ENCODE measurements around the gene MT1A. TPM values are rescaled to one million over a fixed set of nuclear protein-coding genes. Genes with fewer than 3 reads are reported as not detected.
"Not testable (repeated sequence)": the region's sequence is repeated elsewhere in the genome, so short reads cannot be mapped to it uniquely, and the experiment has no call there.

Gene MT1A
- total RNA-seq, 1 donor from 2014 or later, result 769 TPM

DNA sequence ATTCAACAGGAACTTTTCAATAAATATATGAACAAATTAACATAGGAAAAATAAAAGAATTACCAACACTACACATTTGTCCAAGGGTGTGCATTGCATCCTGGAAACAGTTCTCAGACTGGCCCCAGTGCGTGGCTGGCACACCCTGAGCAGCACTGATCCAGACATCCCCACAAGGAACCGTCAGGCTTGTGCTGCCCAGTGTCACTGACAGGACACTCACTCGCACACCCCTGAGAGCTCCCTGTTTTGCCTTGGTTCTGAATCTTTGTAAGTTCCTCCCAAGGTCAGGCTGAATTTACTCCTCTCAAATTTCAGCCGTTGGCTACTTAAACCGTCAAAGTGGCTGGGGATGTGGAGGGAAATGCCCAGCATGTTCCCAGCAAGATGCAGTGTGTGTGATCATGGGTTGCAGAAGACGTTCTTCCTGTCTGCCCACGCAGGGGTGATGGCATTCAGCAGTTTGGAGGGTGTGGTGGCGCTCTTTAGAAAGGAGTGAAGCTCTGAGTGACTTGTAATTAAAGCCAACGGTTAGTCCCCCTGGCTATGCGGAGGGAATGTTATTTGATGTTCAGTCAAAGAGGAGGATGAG lies 28.4 kb upstream of the MT1A start:
- peak; percentile 88 for DNase-seq (ENCODE audit: low spot score)

DNA sequence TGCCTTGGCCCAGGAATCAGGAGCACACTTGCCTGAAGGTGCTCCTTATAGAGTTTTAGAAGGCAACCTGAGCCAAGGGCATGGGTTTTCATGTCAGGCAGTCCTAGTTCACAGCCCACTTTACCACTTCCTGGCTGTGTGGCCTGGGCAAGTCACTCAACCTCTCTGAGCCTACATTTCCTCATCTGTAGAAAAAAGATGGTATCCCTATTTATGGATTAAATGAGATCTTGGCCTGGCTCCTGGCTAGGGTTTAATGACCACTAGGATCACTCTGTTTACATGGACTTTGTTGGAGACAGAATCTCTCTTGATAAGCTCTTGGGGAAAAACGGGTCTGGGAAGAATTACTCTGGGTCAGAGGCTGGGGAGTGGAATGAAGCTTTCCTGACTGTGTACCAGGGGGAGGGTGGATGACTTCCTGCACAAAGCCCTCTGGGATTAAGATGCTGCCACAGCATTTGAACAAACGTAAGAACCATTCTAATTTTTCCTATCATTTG lies 27.8 kb upstream of the MT1A start:
- DNase-seq (ENCODE audit: low spot score), result no peak

DNA sequence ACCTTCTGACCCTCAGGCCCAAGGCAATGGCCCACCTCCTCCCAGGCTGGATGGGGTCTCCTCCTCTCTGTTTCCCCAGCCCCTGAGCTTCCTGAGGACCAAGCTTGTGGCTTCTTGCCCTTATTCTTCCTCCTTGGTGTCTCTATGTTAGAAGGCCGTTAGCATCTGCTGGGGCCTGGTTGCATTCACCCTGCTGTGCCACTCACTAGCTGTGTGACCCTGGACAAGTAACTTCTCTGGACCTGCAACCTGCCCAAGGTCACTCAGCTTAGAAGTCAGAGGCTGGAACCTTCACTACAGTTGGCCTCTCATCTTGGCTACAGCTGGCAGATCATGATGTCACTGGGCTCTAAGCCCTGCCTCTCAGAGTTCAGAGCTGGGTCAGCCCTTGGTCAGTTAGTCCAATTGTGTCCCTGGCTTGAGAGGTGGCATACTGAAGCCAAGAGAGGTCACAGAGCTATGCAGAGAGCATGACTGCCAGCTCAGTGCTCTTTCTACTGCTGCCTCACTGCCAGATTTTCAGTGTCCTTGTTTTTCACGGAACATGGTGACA lies 27.1 kb upstream of the MT1A start:
- DNase-seq (ENCODE audit: low spot score), result peak; percentile 86

DNA sequence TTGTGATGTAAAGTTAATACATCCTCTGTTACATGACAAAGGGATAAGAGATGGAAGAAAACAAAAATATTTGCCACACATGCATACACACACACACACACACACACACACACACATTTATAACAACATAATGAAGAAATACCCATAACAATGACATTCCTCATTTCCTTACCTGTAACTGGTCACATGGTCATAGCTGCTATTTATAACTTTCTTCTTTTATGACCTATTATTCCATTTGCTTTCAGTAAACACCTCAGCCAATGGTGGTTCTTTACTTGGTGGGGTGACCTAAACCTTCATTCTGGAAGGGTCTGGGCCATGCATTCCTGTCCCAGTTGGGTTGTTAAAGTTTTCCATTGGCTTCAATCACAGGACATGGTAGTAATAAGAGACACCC lies 24.8 kb upstream of the MT1A start:
- DNase-seq (ENCODE audit: low spot score), result no peak

DNA sequence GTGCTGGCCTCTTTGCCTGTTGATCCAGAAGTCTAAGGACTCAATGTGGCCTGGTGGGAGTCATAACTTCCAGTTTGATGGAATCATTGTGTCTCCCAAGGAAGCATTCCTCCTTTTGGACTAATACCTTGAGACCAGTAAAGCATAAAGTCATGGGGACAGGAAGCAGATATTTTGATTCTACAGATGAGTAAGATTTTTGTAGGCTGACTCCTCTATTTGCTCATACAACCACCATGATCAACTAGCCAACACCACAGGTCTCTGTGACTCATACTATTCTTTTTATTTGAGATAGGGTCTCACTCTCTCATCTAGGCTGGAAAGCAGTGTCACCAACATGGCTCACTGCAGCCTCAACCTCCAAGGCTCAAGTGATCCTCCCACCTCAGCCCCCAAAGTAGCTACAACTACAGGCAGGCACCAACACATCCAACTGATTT lies 23.9 kb upstream of the MT1A start:
- DNase-seq (ENCODE audit: low spot score), result no peak

DNA sequence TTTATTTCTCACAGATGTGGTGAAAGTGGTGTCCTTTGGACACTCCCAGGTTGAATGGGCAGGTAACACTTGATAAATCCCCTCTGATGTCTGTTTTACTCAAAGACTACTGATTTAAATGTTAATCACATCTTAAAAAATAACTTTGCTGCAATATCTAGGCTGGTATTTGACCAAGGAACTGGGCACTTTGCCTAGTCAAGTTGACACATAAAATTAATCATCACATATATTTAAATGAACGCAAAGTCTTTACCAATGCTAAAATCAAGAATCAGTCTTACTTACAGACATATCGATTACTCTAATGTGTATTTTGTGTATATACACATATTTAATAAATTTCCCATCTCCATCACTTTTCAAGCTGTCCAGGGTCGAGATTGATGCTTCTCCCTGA lies 23.1 kb upstream of the MT1A start:
- no peak for DNase-seq (ENCODE audit: low spot score)

DNA sequence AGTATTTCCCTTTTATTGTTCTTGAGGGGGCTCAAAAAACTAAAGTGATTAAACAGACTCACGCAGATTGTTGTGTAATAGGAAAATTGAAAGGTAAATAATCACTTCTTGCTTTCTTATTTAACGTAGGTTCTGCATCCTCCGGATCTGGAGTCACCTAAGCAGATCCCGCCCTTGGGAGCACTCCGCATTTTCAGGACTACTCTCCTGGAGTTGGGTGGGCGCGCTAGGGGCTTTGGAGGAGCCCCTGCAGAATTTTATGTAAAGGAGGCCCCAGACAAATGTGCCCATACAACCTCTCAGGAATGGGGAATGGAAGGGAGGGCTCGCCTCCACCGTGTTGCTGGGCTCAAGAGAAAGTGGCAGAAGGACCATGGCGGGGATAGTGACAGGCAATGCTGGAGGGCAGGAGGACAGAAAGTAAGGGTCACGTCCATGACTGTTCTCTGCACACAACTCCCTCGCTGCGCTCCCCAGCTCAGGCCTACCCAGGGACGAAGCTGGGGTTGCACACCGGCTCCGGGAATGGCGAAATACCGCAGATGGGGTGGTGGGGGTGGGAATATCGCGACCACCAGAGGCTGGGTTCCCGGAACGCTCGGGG lies 21.8 kb upstream of the MT1A start:
- DNase-seq (ENCODE audit: low spot score), result no peak

DNA sequence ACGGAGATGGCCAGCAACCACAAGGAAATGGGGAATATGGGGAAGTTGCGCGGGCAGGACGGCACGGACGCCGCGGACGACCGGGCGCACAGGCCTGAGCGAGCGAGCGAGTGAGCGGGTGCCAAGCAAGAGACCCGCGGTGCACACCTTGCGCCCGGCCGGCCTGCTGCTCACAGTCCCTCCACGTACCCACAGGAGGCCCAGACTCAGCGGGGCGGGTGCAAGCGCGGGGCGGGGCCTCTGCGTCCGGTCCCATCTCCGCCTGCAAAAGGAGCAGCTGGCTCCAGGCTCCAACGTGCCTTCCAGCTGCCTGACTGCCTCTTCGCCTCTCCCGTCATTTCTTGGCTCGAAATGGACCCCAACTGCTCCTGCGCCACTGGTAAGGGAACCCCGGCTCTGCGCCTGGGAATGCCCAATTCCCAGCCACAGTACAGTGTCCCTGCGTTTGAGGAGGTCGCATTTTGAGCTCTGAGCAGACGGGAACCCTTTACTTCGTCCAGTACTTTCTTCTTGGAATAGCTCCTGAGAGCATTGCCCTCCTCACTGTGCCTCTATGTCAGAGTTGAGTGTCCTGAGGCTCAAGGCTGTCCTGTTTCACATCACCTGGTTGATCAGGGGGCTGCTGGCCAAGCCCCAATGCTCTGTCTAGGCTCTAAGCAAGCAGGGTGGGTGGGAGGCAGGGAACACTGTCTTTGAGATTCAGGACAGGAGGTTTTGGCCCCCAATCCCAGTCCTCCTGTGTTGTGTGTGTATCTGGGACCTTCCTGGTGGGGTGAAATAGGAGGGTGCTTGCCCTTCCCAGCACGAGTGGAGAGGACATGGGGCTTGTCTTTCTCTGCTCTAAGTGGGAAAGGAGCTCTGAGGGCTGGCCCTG lies 21.0 kb upstream of the MT1A start:
- peak; percentile 92 for DNase-seq (ENCODE audit: low spot score)

DNA sequence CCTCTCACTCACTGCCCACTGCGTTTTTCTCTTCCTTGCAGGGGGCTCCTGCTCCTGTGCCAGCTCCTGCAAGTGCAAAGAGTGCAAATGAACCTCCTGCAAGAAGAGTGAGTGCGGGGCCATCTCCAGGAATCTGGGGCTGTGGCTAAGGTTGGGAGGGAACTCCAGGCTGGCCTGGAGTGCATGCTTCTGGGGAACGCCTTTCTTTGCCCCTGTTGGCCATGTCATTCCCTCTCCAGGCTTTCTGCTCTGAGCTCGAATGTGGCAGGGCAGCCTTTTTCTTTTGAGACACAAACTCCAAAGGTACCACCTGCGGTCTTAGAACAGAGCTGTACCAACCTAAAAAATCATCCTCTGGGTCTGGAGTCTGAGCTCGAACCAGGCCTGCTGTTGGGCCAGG lies 20.3 kb upstream of the MT1A start:
- no peak for DNase-seq (ENCODE audit: low spot score)

DNA sequence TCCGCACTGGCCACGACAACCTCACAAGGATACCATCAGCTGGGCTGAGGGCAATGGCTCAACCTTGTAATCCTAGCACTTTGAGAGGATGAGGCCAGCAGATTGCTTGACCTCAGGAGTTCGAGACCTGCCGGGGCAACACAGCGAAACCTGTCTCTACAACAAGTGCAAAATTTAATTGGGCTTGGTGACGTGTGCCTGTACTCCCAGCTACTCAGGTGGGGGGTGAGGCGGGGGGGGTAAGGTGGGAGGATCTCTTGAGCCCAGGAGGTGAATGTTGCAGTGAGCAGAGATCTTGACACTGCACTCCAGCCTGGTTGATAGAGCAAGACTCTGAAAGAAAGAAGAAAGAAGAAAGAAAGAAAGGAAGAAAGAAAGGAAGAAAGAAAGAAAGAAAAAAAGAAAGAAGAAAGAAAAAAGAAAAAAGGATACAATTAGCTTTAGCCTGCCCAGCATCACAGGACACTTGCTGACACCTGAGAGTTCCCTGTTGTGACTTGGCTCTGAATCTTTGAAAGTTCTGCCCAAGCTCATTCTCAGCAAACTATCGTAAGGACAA lies 18.0 kb upstream of the MT1A start:
- no peak for DNase-seq (ENCODE audit: low spot score)

DNA sequence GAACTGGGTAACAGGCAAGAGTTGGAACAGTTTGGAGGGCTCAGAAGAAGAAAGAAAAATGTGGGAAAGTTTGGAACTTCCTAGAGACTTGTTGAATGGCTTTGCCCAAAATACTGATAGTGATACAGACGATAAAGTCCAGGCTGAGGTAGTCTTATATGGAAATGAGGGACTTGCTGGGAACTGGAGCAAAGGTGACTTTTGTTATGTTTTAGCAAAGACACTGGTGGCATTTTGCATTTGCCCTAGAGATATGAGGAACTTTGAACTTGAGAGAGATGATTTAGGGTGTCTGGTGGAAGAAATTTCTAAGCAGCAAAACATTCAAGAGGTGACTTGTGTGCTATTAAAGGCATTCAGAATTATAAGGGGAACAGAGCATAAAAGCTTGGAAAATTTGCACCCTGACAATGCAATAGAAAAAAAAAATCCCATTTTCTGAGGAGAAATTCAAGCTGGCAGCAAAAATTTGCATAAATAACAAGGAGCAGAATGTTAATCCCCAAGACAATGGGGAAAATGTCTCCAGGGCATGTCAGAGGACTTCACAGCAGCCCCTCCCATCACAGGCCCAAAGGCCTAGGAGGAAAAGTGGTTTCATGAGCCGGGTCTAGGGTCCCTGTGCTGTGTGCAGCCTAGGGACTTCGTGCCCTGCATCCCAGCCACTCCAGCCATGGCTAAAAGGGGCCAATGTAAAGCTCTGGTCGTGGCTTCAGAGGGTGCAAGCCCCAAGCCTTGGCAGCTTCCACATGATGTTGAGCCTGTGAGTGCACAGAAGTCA lies 16.6 kb upstream of the MT1A start:
- not testable (repeated sequence) for DNase-seq (ENCODE audit: low spot score)

DNA sequence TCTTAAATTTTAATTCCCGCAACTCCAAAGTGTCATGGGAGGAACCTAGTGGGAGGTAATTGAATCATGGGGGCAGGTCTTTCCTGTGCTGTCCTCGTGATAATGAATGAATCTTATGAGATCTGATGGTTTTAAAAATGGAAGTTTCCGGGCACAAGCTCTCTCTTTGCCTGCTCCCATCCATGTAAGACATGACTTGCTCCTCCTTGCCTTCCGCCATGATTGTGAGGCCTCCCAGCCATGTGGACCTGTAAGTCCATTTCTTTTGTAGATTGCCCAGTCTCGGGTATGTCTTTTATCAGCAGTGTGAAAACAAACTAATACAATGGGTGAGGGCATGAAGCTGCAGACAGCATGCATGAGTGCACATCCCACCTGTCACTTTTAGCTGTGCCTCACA lies 15.3 kb upstream of the MT1A start:
- DNase-seq (ENCODE audit: low spot score), result not testable (repeated sequence)

DNA sequence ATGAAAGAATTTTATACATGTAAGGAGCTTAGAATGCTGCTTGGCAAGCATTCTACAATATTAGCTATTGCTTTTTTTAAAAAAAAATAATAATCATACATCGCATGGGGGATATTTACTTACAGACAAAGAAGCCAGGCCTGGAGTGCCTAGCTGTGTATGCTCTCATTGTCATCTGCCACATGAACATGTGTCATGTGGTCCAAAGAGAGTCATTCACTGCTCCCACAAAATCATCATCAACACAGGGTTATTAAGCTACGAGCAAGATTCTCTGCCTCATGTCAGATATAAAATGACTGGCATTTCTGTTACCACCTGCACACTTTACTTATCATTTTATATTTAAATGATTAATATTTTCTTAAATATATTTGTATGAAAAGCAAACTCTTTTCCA lies 14.8 kb upstream of the MT1A start:
- DNase-seq (ENCODE audit: low spot score), result no peak

DNA sequence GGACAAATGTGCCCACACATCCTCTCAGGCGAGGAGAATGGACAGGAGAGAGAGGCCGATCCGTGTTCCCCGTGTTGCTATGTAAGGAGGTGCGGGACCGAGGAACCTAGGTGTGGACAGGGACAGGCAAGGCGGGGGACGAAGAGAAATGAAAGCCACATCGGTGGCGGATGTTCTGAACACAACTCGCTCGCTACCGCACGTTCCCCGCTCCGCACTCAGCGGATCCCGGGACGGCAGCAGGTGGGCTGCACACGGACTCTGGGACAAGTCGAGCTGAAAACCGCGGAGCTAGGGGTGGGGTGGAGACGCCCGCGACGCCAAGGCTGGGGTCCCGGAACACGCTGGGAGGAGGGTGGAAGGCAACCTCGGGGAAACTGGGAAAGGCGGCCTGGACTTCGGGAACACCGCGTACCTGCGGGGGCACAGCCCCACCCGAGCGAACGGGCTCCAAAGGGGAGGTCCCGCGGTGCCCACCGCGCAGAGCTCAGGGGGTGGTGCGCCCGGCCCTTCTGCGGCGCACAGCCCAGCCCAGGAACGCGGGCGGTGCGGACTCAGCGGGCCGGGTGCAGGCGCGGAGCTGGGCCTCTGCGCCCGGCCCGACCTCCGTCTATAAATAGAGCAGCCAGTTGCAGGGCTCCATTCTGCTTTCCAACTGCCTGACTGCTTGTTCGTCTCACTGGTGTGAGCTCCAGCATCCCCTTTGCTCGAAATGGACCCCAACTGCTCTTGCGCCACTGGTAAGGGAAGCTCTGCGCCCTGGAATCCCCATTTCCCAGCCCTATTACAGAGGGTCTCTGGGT lies 13.1 kb upstream of the MT1A start, which contains the start of gene MT1E:
MT1E (plus strand) TSS at position 642 of the 803 bp plus-strand sequence; CDS start at position 713, 71 bp downstream.
- DNase-seq (ENCODE audit: low spot score), result no peak

DNA sequence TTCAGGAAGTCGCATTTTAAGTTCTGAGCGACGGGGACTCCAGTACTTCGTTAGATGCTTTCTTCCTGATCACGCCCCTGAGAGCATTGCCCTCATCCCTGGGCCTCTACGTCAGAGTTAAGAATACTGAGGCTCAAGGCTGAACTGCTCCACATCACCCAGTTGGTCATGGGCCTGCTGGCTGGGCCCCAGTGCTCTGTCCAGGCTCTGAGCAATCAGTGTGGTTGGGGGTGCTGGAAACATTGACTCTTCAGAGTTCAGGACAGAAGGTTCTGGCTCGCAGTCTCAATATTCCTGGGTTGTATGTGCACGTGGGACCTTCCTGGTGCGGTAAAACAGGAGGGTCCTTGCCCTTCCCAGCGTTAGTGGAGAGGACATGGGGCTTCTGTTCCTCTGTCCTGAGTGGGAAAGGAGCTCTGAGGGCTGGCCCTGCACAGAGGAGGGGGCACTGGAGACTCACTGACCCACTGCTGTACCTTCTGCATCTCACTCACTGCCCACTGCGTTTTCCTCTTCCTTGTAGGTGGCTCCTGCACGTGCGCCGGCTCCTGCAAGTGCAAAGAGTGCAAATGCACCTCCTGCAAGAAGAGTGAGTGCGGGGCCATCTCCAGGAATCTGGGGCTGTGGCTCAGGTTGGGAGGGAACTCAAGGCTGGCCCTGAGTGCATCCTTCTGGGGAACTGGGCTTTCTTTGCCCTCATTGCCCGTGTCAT lies 12.4 kb upstream of the MT1A start:
- no peak for DNase-seq (ENCODE audit: low spot score)

DNA sequence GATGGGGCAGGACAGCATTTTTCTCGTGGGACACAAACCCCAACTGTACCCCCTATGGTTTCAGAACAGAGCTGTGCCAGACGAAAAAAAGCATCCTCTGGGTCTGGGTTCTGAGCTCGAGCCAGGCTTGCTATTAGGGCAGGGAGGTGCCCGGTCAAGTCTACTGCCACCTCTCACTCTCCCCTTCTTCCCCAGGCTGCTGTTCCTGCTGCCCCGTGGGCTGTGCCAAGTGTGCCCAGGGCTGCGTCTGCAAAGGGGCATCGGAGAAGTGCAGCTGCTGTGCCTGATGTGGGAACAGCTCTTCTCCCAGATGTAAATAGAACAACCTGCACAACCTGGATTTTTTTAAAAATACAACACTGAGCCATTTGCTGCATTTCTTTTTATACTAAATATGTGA lies 11.8 kb upstream of the MT1A start:
- no peak for DNase-seq (ENCODE audit: low spot score)

DNA sequence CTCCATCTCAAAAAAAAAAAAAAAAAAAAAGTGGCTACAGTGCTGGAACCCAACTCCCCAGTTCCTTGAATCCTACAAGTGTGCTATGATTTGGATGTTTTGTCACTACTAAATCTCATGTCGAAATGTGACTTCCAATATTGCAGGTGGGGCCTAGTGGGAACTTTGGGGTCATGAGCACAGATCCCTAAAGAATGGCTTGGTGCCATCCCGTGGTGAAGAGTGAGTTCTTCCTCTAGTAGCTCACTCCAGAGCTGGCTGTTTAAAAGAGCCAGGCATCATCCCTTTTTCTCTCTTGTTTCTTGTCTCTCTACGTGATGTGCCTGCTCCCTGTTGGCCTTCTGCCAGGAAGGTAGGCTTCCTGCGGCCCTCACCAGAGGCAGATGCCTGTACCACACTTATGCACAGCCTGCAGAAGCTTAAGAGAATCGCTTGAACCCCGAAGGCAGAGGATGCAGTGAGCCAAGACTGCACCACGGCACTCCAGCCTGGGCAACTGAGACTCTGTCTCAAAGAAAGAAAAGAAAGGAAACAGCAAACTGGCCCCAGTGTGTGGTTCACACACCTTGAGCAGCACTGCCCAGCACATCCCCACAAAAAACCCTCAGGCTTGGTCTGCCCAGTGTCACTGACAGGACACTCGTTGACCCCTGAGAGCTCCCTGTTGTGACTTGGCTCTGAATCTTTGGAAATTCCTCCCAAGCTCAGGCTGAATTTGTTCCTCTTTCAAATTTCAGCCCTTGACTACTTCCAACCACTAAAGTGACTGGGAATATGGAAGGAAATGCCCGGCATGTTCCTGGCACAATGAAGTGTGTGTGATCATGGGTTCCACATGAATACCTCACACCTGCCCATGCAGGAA lies 9.7 kb upstream of the MT1A start:
- DNase-seq (ENCODE audit: low spot score), result no peak

DNA sequence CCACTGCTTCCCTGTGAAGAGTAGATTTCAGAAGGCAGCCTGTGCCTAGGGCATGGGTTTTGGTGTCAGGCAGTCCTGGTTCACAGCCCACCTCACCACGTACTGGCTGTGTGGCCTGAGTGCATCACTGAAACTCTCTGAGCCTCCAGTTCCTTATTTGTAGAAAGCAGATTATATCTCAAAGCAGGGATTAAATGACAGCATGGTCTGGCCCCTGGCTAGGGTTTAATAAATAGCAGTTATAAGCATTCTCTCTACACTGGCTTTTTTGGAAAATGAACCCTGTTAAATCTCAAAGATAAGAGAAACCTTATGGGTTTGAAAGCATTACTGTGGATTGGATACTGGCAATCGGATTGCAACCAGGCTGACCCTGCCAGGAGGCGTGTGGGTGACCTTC lies 8.9 kb upstream of the MT1A start:
- DNase-seq (ENCODE audit: low spot score), result no peak

Data from mesenteric fat pad (tissue), 1 donor.